ENCODE measurements around the gene MCF2L. TPM values are rescaled to one million over a fixed set of nuclear protein-coding genes. Genes with fewer than 3 reads are reported as not detected.
A peak's percentile ranks its signal among the peaks of the same experiment; 100 is the strongest.

Gene MCF2L
- total RNA-seq, 1 donor from 2014 or later, result 6.7 TPM

DNA sequence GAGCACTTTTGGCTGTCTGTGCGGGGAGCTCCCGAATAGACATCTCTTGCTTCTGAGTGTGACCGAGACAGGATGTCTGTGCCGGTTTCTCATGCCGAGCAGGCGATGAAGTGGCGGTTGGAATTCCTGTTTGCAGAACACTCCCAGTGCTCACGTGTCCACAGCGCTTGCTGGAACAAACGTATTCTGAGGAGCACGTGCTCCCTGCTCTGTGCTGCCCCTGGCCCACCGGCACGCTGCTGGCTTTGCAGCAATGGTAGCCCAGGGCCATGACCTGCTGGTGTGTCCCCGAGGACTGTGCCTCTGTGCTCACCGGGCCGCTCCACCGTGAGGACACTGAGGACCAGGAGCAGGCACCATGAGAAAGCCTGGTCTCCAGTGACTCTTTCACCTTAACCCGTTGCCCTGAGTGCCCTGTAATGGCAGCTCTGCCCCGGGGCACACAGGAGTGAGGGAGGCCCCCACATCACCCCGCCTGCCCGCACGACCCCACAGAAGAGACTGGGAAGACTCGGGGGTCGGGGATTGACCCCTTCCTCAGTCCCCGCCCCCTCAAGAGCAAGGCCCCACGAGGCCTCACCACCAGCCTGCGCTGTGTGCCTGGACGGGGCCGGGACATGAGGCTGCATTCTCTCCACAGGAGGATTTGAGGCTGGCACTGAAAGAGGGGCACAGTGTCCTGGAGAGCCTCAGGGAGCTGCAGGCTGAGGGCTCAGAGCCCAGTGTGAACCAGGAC is 96.6 kb downstream of the MCF2L start:
- Mint-ChIP-seq H3K36me3 (ENCODE audit: low read depth) (peaks cover 2% of the 10 kb centered on the region), H3K4me3 (ENCODE audit: unreplicated experiment) (no peak overlapping the region), H3K4me1 (ENCODE audit: low read depth) (peaks cover 11% of the 10 kb centered on the region), H3K27me3 (ENCODE audit: low read depth) (no peaks in the 10 kb centered on the region), H3K27ac (ENCODE audit: unreplicated experiment) (no peak overlapping the region), H3K9me3 (ENCODE audit: low read depth) (no peaks in the 10 kb centered on the region)
- DNase-seq (ENCODE audit: low spot score), result peak; percentile 78
- TF ChIP-seq, protein P1, sequence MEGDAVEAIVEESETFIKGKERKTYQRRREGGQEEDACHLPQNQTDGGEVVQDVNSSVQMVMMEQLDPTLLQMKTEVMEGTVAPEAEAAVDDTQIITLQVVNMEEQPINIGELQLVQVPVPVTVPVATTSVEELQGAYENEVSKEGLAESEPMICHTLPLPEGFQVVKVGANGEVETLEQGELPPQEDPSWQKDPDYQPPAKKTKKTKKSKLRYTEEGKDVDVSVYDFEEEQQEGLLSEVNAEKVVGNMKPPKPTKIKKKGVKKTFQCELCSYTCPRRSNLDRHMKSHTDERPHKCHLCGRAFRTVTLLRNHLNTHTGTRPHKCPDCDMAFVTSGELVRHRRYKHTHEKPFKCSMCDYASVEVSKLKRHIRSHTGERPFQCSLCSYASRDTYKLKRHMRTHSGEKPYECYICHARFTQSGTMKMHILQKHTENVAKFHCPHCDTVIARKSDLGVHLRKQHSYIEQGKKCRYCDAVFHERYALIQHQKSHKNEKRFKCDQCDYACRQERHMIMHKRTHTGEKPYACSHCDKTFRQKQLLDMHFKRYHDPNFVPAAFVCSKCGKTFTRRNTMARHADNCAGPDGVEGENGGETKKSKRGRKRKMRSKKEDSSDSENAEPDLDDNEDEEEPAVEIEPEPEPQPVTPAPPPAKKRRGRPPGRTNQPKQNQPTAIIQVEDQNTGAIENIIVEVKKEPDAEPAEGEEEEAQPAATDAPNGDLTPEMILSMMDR (IDR thresholded peaks at IDR 0.05), result no peak

DNA sequence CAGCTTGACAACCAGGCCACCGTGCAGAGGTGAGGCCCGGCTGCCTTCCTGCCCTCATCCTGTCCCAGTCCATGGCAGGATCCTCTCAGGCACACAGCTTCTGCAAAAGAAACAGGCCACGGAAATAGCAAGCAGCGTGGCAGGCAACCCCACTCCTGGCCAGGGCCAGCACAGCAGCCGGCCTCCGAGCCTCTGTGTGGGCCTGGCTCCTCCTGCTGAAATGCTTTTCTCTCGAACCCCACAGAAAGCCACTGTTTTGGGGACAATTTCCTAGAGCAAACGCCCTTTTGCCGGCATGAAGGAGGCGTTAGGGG is 97.1 kb downstream of the MCF2L start:
- Mint-ChIP-seq H3K36me3 (ENCODE audit: low read depth) (peaks cover 2% of the 10 kb centered on the region), H3K27ac (ENCODE audit: unreplicated experiment) (no peak overlapping the region), H3K4me3 (ENCODE audit: unreplicated experiment) (no peak overlapping the region), H3K9me3 (ENCODE audit: low read depth) (no peaks in the 10 kb centered on the region), H3K4me1 (ENCODE audit: low read depth) (peaks cover 11% of the 10 kb centered on the region), H3K27me3 (ENCODE audit: low read depth) (no peaks in the 10 kb centered on the region)
- DNase-seq (ENCODE audit: low spot score), result no peak
- TF ChIP-seq, protein P1 (IDR thresholded peaks at IDR 0.05), result no peak

DNA sequence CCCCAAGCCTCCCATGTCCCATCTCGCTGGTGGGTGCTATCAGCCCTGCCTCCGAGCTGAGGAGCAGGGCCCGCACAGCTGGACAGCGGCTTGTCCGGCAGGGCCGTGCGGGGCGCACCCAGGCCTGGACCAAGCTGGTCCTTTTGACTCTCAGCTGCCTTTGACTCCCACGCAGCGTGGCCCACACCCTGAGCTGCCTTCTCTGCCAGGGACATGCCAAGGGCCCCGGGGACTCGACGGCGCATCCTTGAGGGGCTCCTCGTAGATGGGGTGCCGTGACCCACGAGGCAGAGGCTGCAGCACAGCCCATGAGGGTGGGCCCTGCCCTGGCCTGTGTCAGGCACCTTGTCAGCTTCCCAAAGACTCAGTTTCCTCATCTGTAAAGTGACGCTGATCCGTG is 97.7 kb downstream of the MCF2L start:
- peaks cover 2% of the 10 kb centered on the region for H3K36me3 Mint-ChIP-seq (ENCODE audit: low read depth)
- H3K9me3 Mint-ChIP-seq (ENCODE audit: low read depth), result peaks cover 4% of the 10 kb centered on the region
- DNase-seq (ENCODE audit: low spot score), result peak; percentile 85
- H3K4me3 Mint-ChIP-seq (ENCODE audit: unreplicated experiment), result no peak overlapping the region
- TF ChIP-seq, protein P1 (IDR thresholded peaks at IDR 0.05), result no peak
- no peak overlapping the region for H3K27ac Mint-ChIP-seq (ENCODE audit: unreplicated experiment)
- peaks cover 11% of the 10 kb centered on the region for H3K4me1 Mint-ChIP-seq (ENCODE audit: low read depth)
- no peaks in the 10 kb centered on the region for H3K27me3 Mint-ChIP-seq (ENCODE audit: low read depth)

DNA sequence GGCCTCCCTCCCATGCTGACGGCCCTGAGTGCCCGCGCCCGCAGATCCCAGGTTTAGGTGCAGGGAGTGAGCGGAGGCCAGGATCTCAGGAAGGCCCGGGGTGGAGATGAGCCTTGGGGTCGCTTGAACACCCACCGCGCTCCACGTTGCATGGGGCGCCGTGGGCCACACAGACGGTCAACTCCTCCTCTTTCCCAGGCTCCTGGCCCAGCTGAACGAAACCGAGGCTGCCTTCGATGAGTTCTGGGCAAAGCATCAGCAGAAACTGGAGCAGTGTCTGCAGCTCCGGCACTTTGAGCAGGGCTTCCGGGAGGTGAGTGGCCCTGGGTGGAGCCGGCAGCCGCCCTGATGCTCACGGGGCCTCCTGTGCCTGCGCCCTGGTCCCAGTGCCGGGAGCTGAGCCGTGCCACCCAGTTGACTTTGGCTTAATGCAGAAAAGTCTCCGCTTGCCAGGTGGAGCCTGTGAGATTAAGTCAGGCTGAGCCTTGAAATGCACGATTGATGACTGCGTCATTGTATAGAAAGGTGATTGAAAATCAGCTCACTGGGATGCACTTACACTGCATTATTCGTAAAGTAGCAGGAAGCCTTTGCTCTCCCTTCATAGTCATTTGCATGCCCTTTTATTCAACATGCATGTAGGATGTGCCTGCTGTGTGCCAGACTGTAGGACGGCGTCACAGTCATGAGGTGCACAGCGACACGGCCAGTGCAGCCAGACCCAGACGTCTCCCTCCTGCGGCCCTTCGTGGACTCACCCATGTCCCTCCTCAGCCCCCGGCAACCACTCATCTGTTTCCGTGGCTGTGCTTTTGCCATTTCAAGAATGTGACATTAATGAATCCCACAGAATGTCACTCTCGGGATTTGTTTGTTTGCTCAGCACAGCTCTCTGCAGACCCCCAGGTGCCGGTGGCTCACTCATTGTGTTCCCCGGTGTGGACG is 101.1 kb downstream of the MCF2L start:
- H3K4me1 Mint-ChIP-seq (ENCODE audit: low read depth), result peaks cover under 1% of the 10 kb centered on the region
- H3K27ac Mint-ChIP-seq (ENCODE audit: unreplicated experiment), result no peak overlapping the region
- H3K9me3 Mint-ChIP-seq (ENCODE audit: low read depth), result peaks cover 15% of the 10 kb centered on the region
- H3K27me3 Mint-ChIP-seq (ENCODE audit: low read depth), result no peaks in the 10 kb centered on the region
- no peak for DNase-seq (ENCODE audit: low spot score)
- no peak overlapping the region for H3K4me3 Mint-ChIP-seq (ENCODE audit: unreplicated experiment)
- TF ChIP-seq, protein P1 (IDR thresholded peaks at IDR 0.05), result no peak
- peaks cover 4% of the 10 kb centered on the region for H3K36me3 Mint-ChIP-seq (ENCODE audit: low read depth)

DNA sequence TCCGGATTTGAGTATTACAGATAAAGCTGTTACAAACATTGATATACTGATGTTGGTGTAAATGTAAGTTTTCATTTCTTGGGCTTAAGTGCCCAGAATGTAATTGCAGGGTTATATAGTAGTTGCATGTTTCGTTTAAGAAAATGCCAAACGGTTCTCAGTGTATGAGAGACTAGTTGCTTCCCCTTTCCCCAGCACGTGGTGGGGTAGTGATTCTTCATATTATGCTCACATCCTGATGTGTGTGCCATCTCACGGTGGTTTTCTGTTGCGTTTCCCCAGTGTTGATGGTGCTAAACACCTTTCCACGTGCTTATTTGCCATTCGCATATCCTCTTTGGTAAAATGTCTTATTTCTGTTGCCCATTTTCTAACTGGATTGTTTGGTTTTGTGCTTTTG is 101.8 kb downstream of the MCF2L start:
- TF ChIP-seq, protein P1 (IDR thresholded peaks at IDR 0.05), result no peak
- H3K9me3 Mint-ChIP-seq (ENCODE audit: low read depth), result peaks cover 15% of the 10 kb centered on the region
- H3K4me3 Mint-ChIP-seq (ENCODE audit: unreplicated experiment), result no peak overlapping the region
- H3K27me3 Mint-ChIP-seq (ENCODE audit: low read depth), result no peaks in the 10 kb centered on the region
- H3K36me3 Mint-ChIP-seq (ENCODE audit: low read depth), result peaks cover 4% of the 10 kb centered on the region
- no peak for DNase-seq (ENCODE audit: low spot score)
- H3K4me1 Mint-ChIP-seq (ENCODE audit: low read depth), result no peaks in the 10 kb centered on the region
- no peak overlapping the region for H3K27ac Mint-ChIP-seq (ENCODE audit: unreplicated experiment)

Data from chondrocyte (in vitro differentiated cells).